ENCODE data around the gene LRRC37B. TPM values are rescaled to one million over a fixed set of nuclear protein-coding genes. Genes with fewer than 3 reads are reported as not detected.
"Not testable (repeated sequence)": the region's sequence is repeated elsewhere in the genome, so short reads cannot be mapped to it uniquely, and the experiment has no call there.

Gene LRRC37B
- total RNA-seq, result 1 to 10 TPM; 3.1 to 4.7 (median 3.8) TPM
- 10 to 100 TPM in 1 of 2 donors, 1 to 10 TPM in 1; 3.2 to 11.9 TPM for polyA plus RNA-seq
- long read RNA-seq, donor 1, partial matches to known transcripts, result 0 of 2 reads
- long read RNA-seq, donor 1, other reads (novel, unspliced or antisense), result 2 of 2 reads
- long read RNA-seq, donor 2, partial matches to known transcripts, result 0 of 4 reads
- long read RNA-seq, donor 2, other reads (novel, unspliced or antisense), result 4 of 4 reads
- long read RNA-seq, donor 3, partial matches to known transcripts, result 2 of 2 reads
- long read RNA-seq, donor 3, other reads (novel, unspliced or antisense), result 0 of 2 reads

GRCh38 chr17:32006957-32007462 lies at the start of gene LRRC37B:
Gene LRRC37B, plus strand, starts transcription at chr17:32007383. Its CDS starts 14,010 bp downstream, at chr17:32021393.
- Histone ChIP-seq H3K9me3 (no peaks in the 10 kb centered on the region), H3K27ac (peak within 1 kb of the TSS in 9 of 10 donors; percentile 75 to 94 (median 85)), H3K36me3 (peaks cover 0 to 7% (median 0%) of the 10 kb centered on the region in 9 donors), H3K4me3 (peak within 1 kb of the TSS; percentile 65 to 85 (median 76)), H3K27me3 (no peaks in the 10 kb centered on the region), H3K4me1 (peaks cover 3 to 33% (median 24%) of the 10 kb centered on the region in 9 donors)
- 0% methylated on average over 45 to 51 of the region's 51 CpGs for WGBS, 2 donors
- TF ChIP-seq, protein P1, sequence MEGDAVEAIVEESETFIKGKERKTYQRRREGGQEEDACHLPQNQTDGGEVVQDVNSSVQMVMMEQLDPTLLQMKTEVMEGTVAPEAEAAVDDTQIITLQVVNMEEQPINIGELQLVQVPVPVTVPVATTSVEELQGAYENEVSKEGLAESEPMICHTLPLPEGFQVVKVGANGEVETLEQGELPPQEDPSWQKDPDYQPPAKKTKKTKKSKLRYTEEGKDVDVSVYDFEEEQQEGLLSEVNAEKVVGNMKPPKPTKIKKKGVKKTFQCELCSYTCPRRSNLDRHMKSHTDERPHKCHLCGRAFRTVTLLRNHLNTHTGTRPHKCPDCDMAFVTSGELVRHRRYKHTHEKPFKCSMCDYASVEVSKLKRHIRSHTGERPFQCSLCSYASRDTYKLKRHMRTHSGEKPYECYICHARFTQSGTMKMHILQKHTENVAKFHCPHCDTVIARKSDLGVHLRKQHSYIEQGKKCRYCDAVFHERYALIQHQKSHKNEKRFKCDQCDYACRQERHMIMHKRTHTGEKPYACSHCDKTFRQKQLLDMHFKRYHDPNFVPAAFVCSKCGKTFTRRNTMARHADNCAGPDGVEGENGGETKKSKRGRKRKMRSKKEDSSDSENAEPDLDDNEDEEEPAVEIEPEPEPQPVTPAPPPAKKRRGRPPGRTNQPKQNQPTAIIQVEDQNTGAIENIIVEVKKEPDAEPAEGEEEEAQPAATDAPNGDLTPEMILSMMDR (IDR thresholded peaks at IDR 0.05), result peak; percentile 96 to 99 (median 98)
- DNase-seq (peak; percentile 87 to 90), ATAC-seq (peak; percentile 98 to 99 (median 99))
- intact Hi-C loops (cut with DNase I), result loop anchor here in 8 of 10 donors (5.0 kb wide), 2 partner anchors 130 to 135 kb away; partner anchors contain the start of gene RHOT1 (in 2 of the 8)

DNA sequence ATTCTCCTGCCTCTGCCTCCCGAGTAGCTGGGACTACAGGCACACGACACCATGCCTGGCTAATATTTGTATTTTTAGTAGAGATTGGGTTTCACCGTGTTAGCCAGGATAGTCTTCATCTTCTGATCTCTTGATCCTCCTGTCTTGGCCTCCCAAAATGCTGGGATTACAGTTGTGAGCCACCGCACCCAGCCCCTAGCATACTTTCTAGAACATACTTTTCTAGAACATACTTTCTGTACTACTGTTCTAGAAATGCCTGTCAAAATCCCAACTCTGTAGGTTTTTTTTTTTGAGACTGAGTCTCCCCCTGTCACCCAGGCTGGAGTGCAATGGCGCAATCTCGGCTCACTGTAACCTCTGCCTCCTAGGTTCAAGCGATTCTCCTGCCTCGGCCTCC lies 43.1 kb upstream of the LRRC37B start:
- H3K27ac ChIP-seq, DNase-seq, H3K4me1 ChIP-seq, H3K27me3 ChIP-seq, ATAC-seq, H3K9me3 ChIP-seq, H3K4me3 ChIP-seq: not testable (repeated sequence)
- peaks cover 0 to 96% (median 17%) of the 10 kb centered on the region in 9 donors for H3K36me3 ChIP-seq
- intact Hi-C loops (cut with DNase I), result loop anchor here in 2 of 10 donors (5.0 to 10.0 kb wide), 2 partner anchors 1207 to 1209 kb away; no protein-coding TSS in a partner anchor
- WGBS, 2 donors, result 92 to 98% methylated on average over 8 of the region's 8 CpGs

- H3K27ac ChIP-seq, result no peak overlapping the region
- ATAC-seq, result no peak
- H3K36me3 ChIP-seq, result peaks cover 0 to 95% (median 17%) of the 10 kb centered on the region in 9 donors
- H3K9me3 ChIP-seq, result no peaks in the 10 kb centered on the region
- no peaks in the 10 kb centered on the region for H3K4me1 ChIP-seq
- no peak overlapping the region for H3K4me3 ChIP-seq
- no peak for DNase-seq
- TF ChIP-seq, protein P1 (IDR thresholded peaks at IDR 0.05), result no peak
- 97 to 98% methylated on average over 3 of the region's 3 CpGs for WGBS, 2 donors
- intact Hi-C loops (cut with DNase I), result loop anchor here in 1 of 10 donors (10.0 kb wide), 1 partner anchor 1213 kb away; no protein-coding TSS in a partner anchor
- no peaks in the 10 kb centered on the region for H3K27me3 ChIP-seq
Measured at GRCh38 chr17:31967648-31968047, 39.5 kb upstream of the LRRC37B start.

DNA sequence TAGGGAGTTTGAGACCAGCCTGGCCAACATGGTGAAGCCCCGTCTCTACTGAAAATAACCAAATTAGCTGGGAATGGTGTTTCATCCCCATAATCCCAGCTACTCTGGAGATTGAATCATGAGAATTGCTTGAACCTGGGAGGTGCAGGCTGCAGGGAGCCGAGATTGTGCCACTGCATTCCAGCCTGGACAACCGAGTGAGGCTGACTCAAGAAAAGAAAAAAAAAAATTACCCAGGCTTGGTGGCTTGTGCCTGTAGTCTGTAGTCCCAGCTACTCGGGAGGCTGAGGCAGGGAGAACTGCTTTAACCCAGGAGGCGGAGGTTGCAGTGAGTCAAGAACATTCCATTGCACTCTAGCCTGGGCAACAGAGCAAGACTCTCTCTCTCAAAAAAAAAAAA lies 36.8 kb upstream of the LRRC37B start:
- ATAC-seq; H3K9me3 ChIP-seq; H3K27ac ChIP-seq; DNase-seq; intact Hi-C loops (cut with DNase I); H3K27me3 ChIP-seq; H3K4me3 ChIP-seq; H3K4me1 ChIP-seq: not testable (repeated sequence)
- peaks cover 0 to 94% (median 25%) of the 10 kb centered on the region in 9 donors for H3K36me3 ChIP-seq
- WGBS, 2 donors, result 81 to 87% methylated on average over 5 of the region's 5 CpGs

DNA sequence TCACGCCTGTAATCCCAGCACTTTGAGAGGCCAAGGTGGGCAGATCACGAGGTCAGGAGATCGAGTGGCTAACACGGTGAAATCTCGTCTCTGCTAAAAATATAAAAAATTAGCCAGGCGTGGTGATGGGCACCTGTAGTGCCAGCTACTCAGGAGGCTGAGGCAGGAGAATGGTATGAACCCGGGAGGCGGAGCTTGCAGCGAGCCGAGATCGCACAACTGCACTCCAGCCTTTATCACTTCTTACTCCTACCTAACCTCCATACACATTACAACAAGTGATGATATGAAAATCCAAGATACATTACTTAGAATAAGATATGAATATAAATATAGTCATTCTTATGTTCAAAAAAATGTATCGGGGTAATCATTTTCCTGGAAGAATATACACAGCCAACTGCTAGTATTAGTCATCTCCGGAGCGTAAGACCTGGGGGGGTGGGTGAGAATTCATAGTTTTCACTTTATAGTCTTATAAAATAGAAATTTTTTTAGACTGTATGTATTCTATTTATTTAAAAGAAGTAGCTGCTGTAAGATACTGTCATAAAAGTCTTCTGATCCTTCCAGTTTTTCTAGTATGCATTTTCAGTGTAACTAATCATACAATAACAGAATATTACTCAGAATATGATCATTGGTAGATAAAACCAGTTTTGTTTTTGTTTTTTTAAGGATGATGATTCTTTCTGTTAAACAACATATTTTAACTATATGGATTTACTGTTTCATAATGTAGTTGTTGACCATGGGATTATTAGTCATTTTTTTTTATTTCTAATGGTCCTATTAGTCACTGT lies 32.7 kb upstream of the LRRC37B start:
- H3K27me3 ChIP-seq; H3K4me3 ChIP-seq; intact Hi-C loops (cut with DNase I); ATAC-seq; DNase-seq; H3K27ac ChIP-seq; H3K4me1 ChIP-seq; H3K9me3 ChIP-seq: not testable (repeated sequence)
- WGBS, 2 donors, result 95 to 98% methylated on average over 14 of the region's 14 CpGs
- peaks cover 0 to 94% (median 29%) of the 10 kb centered on the region in 9 donors for H3K36me3 ChIP-seq

GRCh38 chr17:31975391-31975790 lies 31.8 kb upstream of the LRRC37B start:
- peaks cover 0 to 92% (median 31%) of the 10 kb centered on the region in 9 donors for H3K36me3 ChIP-seq
- H3K9me3 ChIP-seq; H3K27ac ChIP-seq; H3K4me1 ChIP-seq; ATAC-seq; intact Hi-C loops (cut with DNase I); H3K27me3 ChIP-seq; H3K4me3 ChIP-seq; DNase-seq: not testable (repeated sequence)
- WGBS, 2 donors, result 83 to 93% methylated on average over 5 of the region's 5 CpGs

DNA sequence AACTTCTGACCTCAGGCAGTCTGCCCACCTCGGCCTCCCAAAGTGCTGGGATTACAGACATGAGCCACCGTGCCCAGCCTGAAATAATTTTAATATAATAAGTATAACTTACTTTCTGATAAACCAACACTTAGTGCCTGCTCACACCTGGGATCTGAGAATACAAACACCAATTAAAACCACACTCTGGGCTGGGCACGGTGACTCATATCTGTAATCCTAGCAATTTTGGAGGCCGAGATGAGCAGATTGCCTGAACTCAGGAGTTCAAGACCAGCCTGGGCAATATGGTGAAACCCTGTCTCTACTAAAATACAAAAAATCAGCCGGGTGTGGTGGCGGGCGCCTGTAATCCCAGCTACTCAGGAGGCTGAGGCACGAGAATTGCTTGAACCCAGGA lies 15.4 kb upstream of the LRRC37B start:
- WGBS, 2 donors, result 96 to 97% methylated on average over 8 of the region's 8 CpGs
- H3K4me3 ChIP-seq; H3K27ac ChIP-seq; H3K4me1 ChIP-seq; ATAC-seq; H3K27me3 ChIP-seq; H3K9me3 ChIP-seq; intact Hi-C loops (cut with DNase I); DNase-seq: not testable (repeated sequence)
- H3K36me3 ChIP-seq, result peaks cover 0 to 100% (median 72%) of the 10 kb centered on the region in 9 donors
